MM.1S (cell line): ENCODE measurements around the gene CALB2.

ENCODE experiments used
- CTCF ChIP-seq: fragments of 300-600 bp; sonication (generic); IDR thresholded peaks from 2 replicates; pipeline ENCODE4 v1.5.1; 2016; ENCODE audit warnings: antibody characterized with exemption, low read length, mixed read lengths
- EZH2 ChIP-seq: fragments of 300-600 bp; sonication (generic); optimal IDR thresholded peaks from 2 replicates; pipeline ENCODE3; 2017; ENCODE audit warnings: low read depth, mild to moderate bottlenecking, antibody characterized with exemption, low read length, mixed read lengths
- EZH2phosphoT487 ChIP-seq: fragments of 300-600 bp; sonication (generic); IDR thresholded peaks from 2 replicates; pipeline ENCODE4 v1.6.1; 2018; ENCODE audit warnings: antibody characterized with exemption, low read length

GRCh38 chr16:71423865-71424264 lies 65.3 kb downstream of the CALB2 start:
- TF ChIP-seq CTCF (no peak), EZH2 (no peak), EZH2phosphoT487 (no peak)
